ENCODE measurements around the gene JCAD.

GRCh38 chr10:29980084-29980483 is 79.3 kb downstream of the JCAD start:
- TF ChIP-seq CTCF (conservative IDR thresholded peaks at IDR 0.05; ENCODE audit: low read depth in 2 of 2) (no peak), EZH2 (IDR thresholded peaks at IDR 0.05; ENCODE audit: low read depth, unreplicated experiment) (no peak)

Data from GM23338 (cell line).